Liver (tissue), 9 donors: ENCODE results near the gene TSGA10IP. TPM values are rescaled to one million over a fixed set of nuclear protein-coding genes. Genes with fewer than 3 reads are reported as not detected.
A peak's percentile ranks its signal among the peaks of the same experiment; 100 is the strongest.

Source experiments
- DNase-seq: peaks from one replicate; pipeline ENCODE4 v3.0.0-alpha.2; 2017; ENCODE audit warnings: low spot score
- H3K27ac ChIP-seq, 2 donors: one replicate each; pipeline ENCODE4 v1.7.0; 2013; ENCODE audit warnings: inconsistent platforms in 2 of 2, low read length in 2 of 2, control low read depth in 1 of 2, low read depth in 1 of 2, mild to moderate bottlenecking in 1 of 2
- H3K27me3 ChIP-seq, 4 donors: one replicate each; pipeline versions ENCODE4 v1.6.1 to v1.7.0; 2013; ENCODE audit warnings: low read length in 3 of 4, inconsistent platforms in 1 of 4, mild to moderate bottlenecking in 1 of 4, moderate library complexity in 1 of 4; ENCODE audit not compliant: control insufficient read depth in 4 of 4, insufficient read depth in 4 of 4
- H3K36me3 ChIP-seq, 4 donors: one replicate each; pipeline versions ENCODE4 v1.6.1 to v1.7.0; 2013; ENCODE audit warnings: low read length in 3 of 4, mild to moderate bottlenecking in 3 of 4, low read depth in 1 of 4, moderate library complexity in 1 of 4; ENCODE audit not compliant: control insufficient read depth in 4 of 4, insufficient read depth in 3 of 4
- H3K4me1 ChIP-seq, 4 donors: one replicate each; pipeline versions ENCODE4 v1.6.1 to v1.7.0; 2013; ENCODE audit warnings: low read length in 3 of 4, mild to moderate bottlenecking in 3 of 4, moderate library complexity in 1 of 4; ENCODE audit not compliant: control insufficient read depth in 4 of 4, insufficient read depth in 4 of 4
- H3K4me3 ChIP-seq, 3 donors: one replicate each; pipeline versions ENCODE4 v1.6.1 to v1.7.0; 2013; ENCODE audit warnings: low read length in 3 of 3, control low read depth in 1 of 3, low read depth in 1 of 3, mild to moderate bottlenecking in 1 of 3
- H3K9ac ChIP-seq, 2 donors: one replicate each; pipeline ENCODE4 v1.7.0; 2013; ENCODE audit warnings: low read length in 2 of 2, mild to moderate bottlenecking in 2 of 2, moderate library complexity in 2 of 2, control low read depth in 1 of 2, low read depth in 1 of 2
- H3K9me3 ChIP-seq, 4 donors: one replicate each; pipeline versions ENCODE4 v1.6.1 to v1.7.0; 2013; ENCODE audit warnings: low read length in 3 of 4; ENCODE audit not compliant: control insufficient read depth in 4 of 4
- CTCF ChIP-seq: fragments of 150-350 bp; IDR thresholded peaks from 2 replicates; pipeline ENCODE4 v1.5.1; 2017; ENCODE audit warnings: improper control_type of control experiment, low read depth, low read length; ENCODE audit not compliant: missing input control
- EGR1 ChIP-seq, 2 donors: IDR thresholded peaks; 2 replicates each; pipeline ENCODE4 v1.6.1; 2016 to 2018; ENCODE audit warnings: antibody characterized with exemption in 2 of 2, low read depth in 2 of 2
- FOXA1 ChIP-seq: IDR thresholded peaks from 2 replicates; pipeline ENCODE4 v1.6.1; 2016; ENCODE audit warnings: antibody characterized with exemption
- FOXA2 ChIP-seq: IDR thresholded peaks from 2 replicates; pipeline ENCODE4 v1.6.1; 2016; ENCODE audit warnings: antibody characterized with exemption
- GABPA ChIP-seq, 2 donors: IDR thresholded peaks in 1 of 2; conservative IDR thresholded peaks in 1 of 2; 2 replicates each; pipeline ENCODE4 v1.6.1; 2016; ENCODE audit warnings: antibody characterized with exemption in 2 of 2, mild to moderate bottlenecking in 1 of 2, moderate library complexity in 1 of 2
- HNF4A ChIP-seq, 2 donors: conservative IDR thresholded peaks; 2 replicates each; pipeline ENCODE4 v1.6.1; 2016; ENCODE audit warnings: antibody characterized with exemption in 2 of 2, mild to moderate bottlenecking in 2 of 2
- HNF4G ChIP-seq: IDR thresholded peaks from 2 replicates; pipeline ENCODE4 v1.6.1; 2016; ENCODE audit warnings: antibody characterized with exemption
- JUND ChIP-seq, 2 donors: IDR thresholded peaks; 2 replicates each; pipeline ENCODE4 v1.6.1; 2016; ENCODE audit warnings: antibody characterized with exemption in 2 of 2
- NR2F2 ChIP-seq: IDR thresholded peaks from 2 replicates; pipeline ENCODE4 v1.6.1; 2016; ENCODE audit warnings: antibody characterized with exemption
- RAD21 ChIP-seq, 2 donors: IDR thresholded peaks; 2 replicates each; pipeline ENCODE4 v1.6.1; 2016; ENCODE audit warnings: antibody characterized with exemption in 2 of 2, mild to moderate bottlenecking in 2 of 2
- REST ChIP-seq: IDR thresholded peaks from 2 replicates; pipeline ENCODE4 v1.6.1; 2016; ENCODE audit warnings: antibody characterized with exemption, mild to moderate bottlenecking
- RXRA ChIP-seq, 2 donors: IDR thresholded peaks; 2 replicates each; pipeline ENCODE4 v1.6.1; 2017 to 2018; ENCODE audit warnings: antibody characterized with exemption in 2 of 2, mild to moderate bottlenecking in 1 of 2
- SP1 ChIP-seq: IDR thresholded peaks from 2 replicates; pipeline ENCODE4 v1.6.1; 2018; ENCODE audit warnings: antibody characterized with exemption, mild to moderate bottlenecking
- TAF1 ChIP-seq: conservative IDR thresholded peaks from 2 replicates; pipeline ENCODE4 v1.6.1; 2016; ENCODE audit warnings: antibody characterized with exemption, mild to moderate bottlenecking
- YY1 ChIP-seq: IDR thresholded peaks from 2 replicates; pipeline ENCODE4 v1.6.1; 2016; ENCODE audit warnings: antibody characterized with exemption, mild to moderate bottlenecking
- ZBTB33 ChIP-seq: IDR thresholded peaks from 2 replicates; pipeline ENCODE4 v1.6.1; 2016; ENCODE audit warnings: antibody characterized with exemption
- WGBS: extraction: QIAGEN DNeasy Blood & Tissue Kit; methylation state at CpG from one replicate; pipeline ENCODE4 v1.1.7; 2013; 5-methylcytosine and 5-hydroxymethylcytosine counted together
- polyA plus RNA-seq, 2 donors: library from polyadenylated mRNA; stranded (reverse) in 1 of 2; unstranded in 1 of 2; fragments of 200-250 nt in 1 of 2; fragments of >200 nt in 1 of 2; fragmentation: Nextera tagmentation in 1 of 2; extraction: Ambion mirVana in 1 of 2; gene quantifications; one replicate each; pipeline versions ENCODE4 v1.2.1 to v1.2.3, GENCODE V29; 2013 to 2015
- total RNA-seq, 2 donors: library from RNA; depleted of rRNA; stranded (reverse); fragments of >200 nt; gene quantifications; one replicate each; pipeline ENCODE4 v1.2.3, GENCODE V29; 2014
- TF ChIP-seq, protein P1 (sequence below): IDR thresholded peaks from 2 replicates; pipeline ENCODE4 v1.6.1; 2016; ENCODE audit warnings: antibody characterized with exemption
- TF ChIP-seq, protein P2 (sequence below): IDR thresholded peaks from 2 replicates; pipeline ENCODE4 v1.6.1; 2016; ENCODE audit warnings: antibody characterized with exemption
- donor health status: healthy.
- donor health status: healthy.
- donor health status: healthy.
- donor health status: healthy.
- donor health status: healthy.

Gene TSGA10IP
- total and polyA plus RNA-seq, 4 donors: 0.02 TPM; not detected in 3

DNA sequence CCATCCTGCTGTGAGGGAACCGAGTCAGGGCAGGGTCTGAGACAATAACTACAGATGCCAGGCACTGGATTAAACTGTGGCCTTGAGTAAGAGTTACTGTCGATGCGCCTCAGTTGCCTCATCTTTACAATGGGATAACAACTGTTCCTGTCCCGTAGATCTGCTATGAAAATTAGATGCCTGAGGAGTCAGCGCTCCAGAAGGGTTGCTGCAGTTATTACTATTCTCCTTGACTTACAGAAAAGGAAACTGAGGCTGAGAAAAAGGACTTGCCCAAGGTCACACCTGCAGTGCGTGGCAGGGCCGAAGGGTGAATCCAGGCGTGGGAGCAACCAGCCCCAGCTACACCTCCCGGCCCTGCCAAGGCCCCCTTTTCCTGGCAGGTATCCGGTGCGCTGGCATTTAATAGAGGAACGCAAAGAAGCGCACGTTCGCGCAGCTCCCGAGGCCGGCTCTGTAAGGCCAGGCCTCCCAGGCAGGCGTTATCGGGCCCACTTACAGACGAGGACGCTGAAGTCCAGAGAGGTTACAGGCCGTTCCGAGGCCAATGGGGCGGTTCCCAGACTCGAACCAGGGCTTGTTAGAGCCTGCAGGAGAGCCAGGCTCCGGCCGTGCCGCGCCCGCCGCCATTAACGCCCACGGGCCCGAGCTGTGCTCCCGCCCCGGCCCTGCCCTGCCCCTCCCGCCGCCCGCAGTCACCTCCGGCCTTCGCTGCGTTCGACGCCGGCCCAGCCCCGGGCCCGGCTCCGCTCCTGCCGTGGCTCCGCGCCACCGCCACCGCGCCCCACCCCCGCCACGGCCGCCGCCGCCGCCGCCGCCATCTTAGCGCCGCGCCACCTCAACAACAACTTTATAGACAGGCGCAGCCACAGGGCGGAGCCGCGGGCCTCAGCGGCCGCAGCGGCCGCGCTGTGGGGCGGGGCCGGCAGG is 26.8 kb upstream of the TSGA10IP start, which contains the start of gene C11orf68:
Gene C11orf68 (minus strand): TSS at position 852 of the 930 bp plus-strand sequence. CDS start 31 bp downstream, at position 821.
- no peaks in the 10 kb centered on the region for H3K9me3 ChIP-seq
- H3K4me1 ChIP-seq: peaks cover 7 to 31% (median 21%) of the 10 kb centered on the region in 4 donors
- TF ChIP-seq YY1 (peak; percentile 81), EGR1 (IDR thresholded peaks at IDR 0.05; ENCODE audit: low read depth in 2 of 2) (no peak)
- WGBS: 4% methylated on average over 77 of the region's 77 CpGs
- H3K4me3 ChIP-seq: peak within 1 kb of the TSS; percentile 85 to 93 (median 86)
- H3K9ac ChIP-seq: peak within 1 kb of the TSS; percentile 33 to 93
- H3K27me3 ChIP-seq: no peaks in the 10 kb centered on the region
- H3K36me3 ChIP-seq: peaks cover 0 to 9% (median 4%) of the 10 kb centered on the region in 4 donors
- DNase-seq: no peak
- peak within 1 kb of the TSS; percentile 68 to 82 for H3K27ac ChIP-seq

- H3K36me3 ChIP-seq: peaks cover 0 to 9% (median 4%) of the 10 kb centered on the region in 4 donors
- no peaks in the 10 kb centered on the region for H3K9me3 ChIP-seq
- DNase-seq: peak; percentile 100
- peaks cover 7 to 31% (median 21%) of the 10 kb centered on the region in 4 donors for H3K4me1 ChIP-seq
- TF ChIP-seq REST: peak; percentile 36
- no peak for TF ChIP-seq ZBTB33
- TF ChIP-seq TAF1: no peak
- no peak for TF ChIP-seq CTCF
- no peak for TF ChIP-seq FOXA2
- TF ChIP-seq RXRA (IDR thresholded peaks at IDR 0.05): peak in 1 of 2 donors; percentile 16
- no peak for TF ChIP-seq YY1
- no peak for TF ChIP-seq NR2F2
- peak in 1 of 2 donors; percentile 61 for TF ChIP-seq RAD21 (IDR thresholded peaks at IDR 0.05)
- TF ChIP-seq EGR1 (IDR thresholded peaks at IDR 0.05; ENCODE audit: low read depth in 2 of 2): peak; percentile 86 to 96
- peak; percentile 82 for TF ChIP-seq SP1
- peak in 1 of 2 donors; percentile 77 for TF ChIP-seq GABPA (IDR thresholded peaks at IDR 0.05 in 1 of 2, conservative IDR thresholded peaks at IDR 0.05 in 1 of 2)
- TF ChIP-seq, protein P1, sequence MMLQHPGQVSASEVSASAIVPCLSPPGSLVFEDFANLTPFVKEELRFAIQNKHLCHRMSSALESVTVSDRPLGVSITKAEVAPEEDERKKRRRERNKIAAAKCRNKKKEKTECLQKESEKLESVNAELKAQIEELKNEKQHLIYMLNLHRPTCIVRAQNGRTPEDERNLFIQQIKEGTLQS: no peak
- TF ChIP-seq HNF4A (conservative IDR thresholded peaks at IDR 0.05): peak; percentile 36 to 51
- TF ChIP-seq FOXA1: peak; percentile 27
- TF ChIP-seq HNF4G: no peak
- TF ChIP-seq JUND (IDR thresholded peaks at IDR 0.05): no peak
- TF ChIP-seq, protein P2, sequence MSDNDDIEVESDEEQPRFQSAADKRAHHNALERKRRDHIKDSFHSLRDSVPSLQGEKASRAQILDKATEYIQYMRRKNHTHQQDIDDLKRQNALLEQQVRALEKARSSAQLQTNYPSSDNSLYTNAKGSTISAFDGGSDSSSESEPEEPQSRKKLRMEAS: no peak
- 1% methylated on average over 59 of the region's 59 CpGs for WGBS
- peak within 1 kb of the TSS; percentile 33 to 93 for H3K9ac ChIP-seq
- peak within 1 kb of the TSS; percentile 68 to 82 for H3K27ac ChIP-seq
- H3K27me3 ChIP-seq: no peaks in the 10 kb centered on the region
- H3K4me3 ChIP-seq: peak within 1 kb of the TSS; percentile 85 to 93 (median 86)
These were observed 26.1 kb upstream of the TSGA10IP start, which contains the start of gene DRAP1 for GRCh38 chr11:65919141-65919572. Gene DRAP1, plus strand, starts transcription at chr11:65919426. Its CDS starts 76 bp downstream, at chr11:65919502.
